Measurements from ENCODE around the gene CCNF. TPM values are rescaled to one million over a fixed set of nuclear protein-coding genes. Genes with fewer than 3 reads are reported as not detected.

CCNF gene
- polyA plus RNA-seq, 3 donors = 0.34 to 0.97 (median 0.68) TPM

GRCh38 chr16:2450975-2451381, 21.7 kb downstream of the CCNF start:
- TF ChIP-seq, protein P1, sequence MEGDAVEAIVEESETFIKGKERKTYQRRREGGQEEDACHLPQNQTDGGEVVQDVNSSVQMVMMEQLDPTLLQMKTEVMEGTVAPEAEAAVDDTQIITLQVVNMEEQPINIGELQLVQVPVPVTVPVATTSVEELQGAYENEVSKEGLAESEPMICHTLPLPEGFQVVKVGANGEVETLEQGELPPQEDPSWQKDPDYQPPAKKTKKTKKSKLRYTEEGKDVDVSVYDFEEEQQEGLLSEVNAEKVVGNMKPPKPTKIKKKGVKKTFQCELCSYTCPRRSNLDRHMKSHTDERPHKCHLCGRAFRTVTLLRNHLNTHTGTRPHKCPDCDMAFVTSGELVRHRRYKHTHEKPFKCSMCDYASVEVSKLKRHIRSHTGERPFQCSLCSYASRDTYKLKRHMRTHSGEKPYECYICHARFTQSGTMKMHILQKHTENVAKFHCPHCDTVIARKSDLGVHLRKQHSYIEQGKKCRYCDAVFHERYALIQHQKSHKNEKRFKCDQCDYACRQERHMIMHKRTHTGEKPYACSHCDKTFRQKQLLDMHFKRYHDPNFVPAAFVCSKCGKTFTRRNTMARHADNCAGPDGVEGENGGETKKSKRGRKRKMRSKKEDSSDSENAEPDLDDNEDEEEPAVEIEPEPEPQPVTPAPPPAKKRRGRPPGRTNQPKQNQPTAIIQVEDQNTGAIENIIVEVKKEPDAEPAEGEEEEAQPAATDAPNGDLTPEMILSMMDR (IDR thresholded peaks at IDR 0.05) = no peak
- H3K4me3 ChIP-seq (replicated peaks in 1 of 3; ENCODE audit: low read depth in 2 of 3, low read length in 3 of 3) = no peak overlapping the region
- Mint-ChIP-seq H3K36me3 (peaks cover 65 to 97% of the 10 kb centered on the region in 2 donors), H3K4me3 (no peak overlapping the region), H3K27ac (no peak overlapping the region), H3K4me1 (no peaks in the 10 kb centered on the region), H3K27me3 (ENCODE audit: low read depth in 3 of 3) (no peaks in the 10 kb centered on the region), H3K9me3 (no peaks in the 10 kb centered on the region)
- no peak overlapping the region for H2AFZ ChIP-seq (ENCODE audit: insufficient read depth, low read depth, low read length, poor library complexity, severe bottlenecking)
- 96% methylated on average over 19 of the region's 19 CpGs for WGBS (ENCODE audit: insufficient coverage)
- no peak overlapping the region for H3K9ac ChIP-seq (ENCODE audit: insufficient read depth, low read length, poor library complexity, severe bottlenecking)
- peaks cover 80 to 94% of the 10 kb centered on the region in 2 donors for H3K36me3 ChIP-seq (replicated peaks in 1 of 2; ENCODE audit: control insufficient read depth in 1 of 2, insufficient read depth in 2 of 2, low read length in 2 of 2)
- H3K27ac ChIP-seq (ENCODE audit: low read depth in 1 of 2, low read length in 2 of 2) = no peak overlapping the region
- H3K27me3 ChIP-seq (ENCODE audit: control insufficient read depth in 2 of 2, insufficient read depth in 2 of 2, low read length in 2 of 2) = no peaks in the 10 kb centered on the region
- no peaks in the 10 kb centered on the region for H3K9me3 ChIP-seq (replicated peaks in 1 of 2; ENCODE audit: control insufficient read depth in 1 of 2, insufficient read depth in 1 of 2, low read length in 2 of 2)
- DNase-seq = no peak
- H3K4me1 ChIP-seq (ENCODE audit: control insufficient read depth in 1 of 2, insufficient read depth in 2 of 2, low read length in 2 of 2) = no peaks in the 10 kb centered on the region
- H4K20me1 ChIP-seq (ENCODE audit: insufficient read depth, low read length) = no peaks in the 10 kb centered on the region
- intact Hi-C loops (cut with micrococcal nuclease) = no loop called here
- no peak overlapping the region for H3K4me2 ChIP-seq (replicated peaks; ENCODE audit: extremely low read depth, low read length, poor library complexity, severe bottlenecking)
- H3K79me2 ChIP-seq (ENCODE audit: insufficient read depth, low read length) = peaks cover 8% of the 10 kb centered on the region

DNA sequence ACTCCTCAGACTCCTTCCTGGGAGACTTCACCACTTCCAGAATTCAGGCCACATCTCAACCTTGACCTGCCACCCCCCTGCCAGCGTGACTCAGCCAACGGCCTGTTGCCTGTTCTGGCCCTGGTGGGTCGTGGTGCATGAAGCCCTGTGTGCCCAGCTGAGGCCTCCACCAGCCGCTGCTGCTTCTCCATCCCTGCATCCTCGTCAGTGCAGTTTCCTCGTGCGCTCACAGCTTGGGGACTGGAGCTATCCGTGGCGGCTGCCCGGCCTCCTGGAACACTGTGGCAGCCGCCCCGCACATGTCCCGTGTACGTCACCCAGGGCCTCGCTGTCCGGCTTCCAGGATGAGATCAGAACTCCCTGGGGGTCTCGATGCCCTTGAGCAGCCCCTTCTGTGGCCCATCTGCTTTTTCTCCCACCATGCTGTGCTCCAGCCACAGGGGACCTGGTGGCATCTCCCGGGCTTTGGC, 22.6 kb downstream of the CCNF start:
- H3K4me2 ChIP-seq (replicated peaks; ENCODE audit: extremely low read depth, low read length, poor library complexity, severe bottlenecking) = no peak overlapping the region
- intact Hi-C loops (cut with micrococcal nuclease) = no loop called here
- no peak for DNase-seq
- Mint-ChIP-seq H3K27ac (peak overlapping the region in 1 of 7 donors; percentile 54), H3K27me3 (ENCODE audit: low read depth in 3 of 3) (no peaks in the 10 kb centered on the region), H3K36me3 (peaks cover 60 to 97% of the 10 kb centered on the region in 2 donors), H3K9me3 (no peaks in the 10 kb centered on the region), H3K4me1 (no peaks in the 10 kb centered on the region), H3K4me3 (no peak overlapping the region)
- WGBS (ENCODE audit: insufficient coverage) = 98% methylated on average over 17 of the region's 18 CpGs
- H3K9me3 ChIP-seq (replicated peaks in 1 of 2; ENCODE audit: control insufficient read depth in 1 of 2, insufficient read depth in 1 of 2, low read length in 2 of 2) = no peaks in the 10 kb centered on the region
- H3K27me3 ChIP-seq (ENCODE audit: control insufficient read depth in 2 of 2, insufficient read depth in 2 of 2, low read length in 2 of 2) = no peaks in the 10 kb centered on the region
- no peaks in the 10 kb centered on the region for H4K20me1 ChIP-seq (ENCODE audit: insufficient read depth, low read length)
- H3K27ac ChIP-seq (ENCODE audit: low read depth in 1 of 2, low read length in 2 of 2) = no peak overlapping the region
- no peak overlapping the region for H2AFZ ChIP-seq (ENCODE audit: insufficient read depth, low read depth, low read length, poor library complexity, severe bottlenecking)
- H3K4me3 ChIP-seq (replicated peaks in 1 of 3; ENCODE audit: low read depth in 2 of 3, low read length in 3 of 3) = no peak overlapping the region
- H3K9ac ChIP-seq (ENCODE audit: insufficient read depth, low read length, poor library complexity, severe bottlenecking) = no peak overlapping the region
- H3K79me2 ChIP-seq (ENCODE audit: insufficient read depth, low read length) = peaks cover 3% of the 10 kb centered on the region
- TF ChIP-seq, protein P1 (IDR thresholded peaks at IDR 0.05) = no peak
- H3K36me3 ChIP-seq (replicated peaks in 1 of 2; ENCODE audit: control insufficient read depth in 1 of 2, insufficient read depth in 2 of 2, low read length in 2 of 2) = peaks cover 80 to 94% of the 10 kb centered on the region in 2 donors
- no peaks in the 10 kb centered on the region for H3K4me1 ChIP-seq (ENCODE audit: control insufficient read depth in 1 of 2, insufficient read depth in 2 of 2, low read length in 2 of 2)

All from CD14-positive monocyte (primary cell).